ENCODE measurements around the gene BOLA1.
"Not testable (repeated sequence)": the region's sequence is repeated elsewhere in the genome, so short reads cannot be mapped to it uniquely, and the experiment has no call there.

BOLA1 gene

GRCh38 chr1:149928401-149928724 is 29.0 kb downstream of the BOLA1 start:
- no peak for DNase-seq

GRCh38 chr1:149929856-149930255 is 30.5 kb downstream of the BOLA1 start:
- DNase-seq = no peak

DNA sequence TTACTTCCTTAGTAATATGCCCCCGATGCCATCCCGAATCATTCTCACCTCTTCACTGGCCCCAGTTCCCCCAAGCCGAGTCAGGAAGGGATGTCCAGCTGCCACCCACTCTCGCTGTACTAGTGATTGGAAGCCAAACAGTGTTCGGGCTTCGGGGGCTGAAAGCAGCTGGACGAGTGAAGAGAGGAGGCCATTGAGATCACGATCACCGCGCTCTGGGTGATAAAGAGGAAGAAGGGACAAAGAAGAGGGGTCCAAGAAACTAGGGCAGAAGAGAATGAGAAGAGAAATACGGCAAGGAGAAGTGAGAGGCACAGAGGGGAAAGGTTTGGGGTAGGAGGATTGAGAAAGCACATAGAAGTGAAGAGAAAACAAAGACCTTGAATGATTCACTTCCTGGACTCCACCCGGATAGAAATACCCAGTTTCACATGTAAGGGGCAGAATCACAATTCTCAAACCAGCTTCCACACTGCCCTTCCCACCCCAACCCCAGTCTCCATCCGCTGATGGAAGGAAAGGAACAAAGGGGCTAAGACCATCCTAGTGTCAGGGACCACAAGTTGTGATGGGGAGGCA is 31.9 kb downstream of the BOLA1 start:
- DNase-seq = no peak

GRCh38 chr1:149932474-149932873 is 33.1 kb downstream of the BOLA1 start:
- DNase-seq = no peak

GRCh38 chr1:149933208-149933607 is 33.8 kb downstream of the BOLA1 start:
- DNase-seq = no peak

- DNase-seq = no peak
These were observed 35.0 kb downstream of the BOLA1 start for GRCh38 chr1:149934356-149934755.

DNA sequence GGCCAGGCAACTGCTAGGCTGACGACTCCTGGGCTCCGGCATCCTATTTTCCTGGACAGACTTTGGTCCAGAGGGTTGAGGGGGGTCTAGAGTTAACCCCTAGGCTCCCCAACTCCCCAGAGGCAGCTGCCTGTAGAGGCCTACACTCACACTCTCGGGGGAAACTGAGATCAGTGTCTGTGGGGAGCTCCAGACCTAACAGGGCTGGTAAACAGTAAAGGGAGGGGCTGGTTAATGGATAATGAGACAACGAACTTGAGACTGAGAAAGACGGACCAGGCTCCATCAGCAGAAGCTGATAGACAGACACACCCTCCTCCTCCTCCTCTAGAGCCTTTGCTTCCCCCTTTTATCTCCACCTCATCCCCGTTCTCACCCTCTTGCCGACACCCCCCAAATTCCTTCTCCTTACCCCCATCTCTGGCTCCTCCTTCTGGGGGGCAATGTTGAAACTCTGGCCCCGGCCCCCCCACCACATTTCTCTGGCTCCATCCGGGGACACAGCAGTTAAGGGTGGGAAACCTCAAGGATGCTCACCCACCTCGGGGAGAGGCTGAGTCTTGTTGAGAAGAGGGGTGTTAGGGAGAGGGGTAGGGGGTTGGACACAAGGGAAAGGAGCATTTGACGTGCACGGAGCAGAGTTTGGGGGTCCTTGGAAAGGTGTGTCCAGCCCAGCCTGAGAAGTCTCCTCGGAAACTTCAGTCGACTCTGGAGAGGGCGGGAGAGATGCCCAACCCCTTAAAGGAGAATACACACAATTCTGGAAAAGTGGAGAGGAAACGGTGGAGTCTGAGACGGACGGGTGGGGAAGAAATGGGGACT is 37.0 kb downstream of the BOLA1 start, which contains the start of gene MTMR11:
Gene MTMR11, minus strand, starts transcription at position 710 of the 822 bp plus-strand sequence. Its CDS starts 232 bp downstream, at position 478.
- DNase-seq = peak; percentile 57

- DNase-seq = peak; percentile 54
These were observed 37.8 kb downstream of the BOLA1 start for GRCh38 chr1:149936992-149937705.

- DNase-seq = no peak
These were observed 38.4 kb downstream of the BOLA1 start for GRCh38 chr1:149937759-149938158.

DNA sequence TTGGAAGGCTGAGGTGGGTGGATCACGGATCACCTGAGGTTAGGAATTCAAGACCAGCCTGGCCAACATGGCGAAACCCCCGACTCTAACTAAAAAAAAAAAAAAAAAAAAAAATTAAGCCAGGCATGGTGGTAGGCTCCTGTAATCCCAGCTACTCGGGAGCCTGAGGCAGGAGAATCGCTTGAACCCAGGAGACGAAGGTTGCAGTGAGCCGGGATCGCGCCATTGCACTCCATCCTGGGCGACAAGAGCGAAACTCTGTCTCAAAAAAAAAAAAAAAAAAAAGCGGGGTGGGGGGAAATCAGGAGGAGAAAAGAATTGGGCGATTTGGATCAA is 39.3 kb downstream of the BOLA1 start:
- not testable (repeated sequence) for DNase-seq

DNA sequence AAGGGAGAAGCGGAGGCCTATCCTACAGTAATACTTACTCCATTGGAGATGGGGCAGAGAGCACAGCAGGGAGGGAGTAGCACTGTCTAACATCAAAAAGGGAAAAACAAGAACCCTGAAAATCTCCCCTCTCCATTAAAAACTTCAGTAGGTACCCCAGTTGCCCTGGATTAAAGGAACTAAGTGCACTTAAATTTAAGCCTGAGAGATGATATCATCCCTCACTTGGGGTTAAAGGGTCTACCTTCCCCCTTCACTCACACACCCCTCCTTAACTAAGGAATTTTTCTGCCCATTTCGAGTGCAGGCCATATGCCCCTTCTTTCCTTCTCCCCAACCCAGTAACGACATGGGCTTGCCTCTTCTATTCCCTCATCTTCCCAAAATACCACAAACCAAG is 41.1 kb downstream of the BOLA1 start:
- DNase-seq = no peak

GRCh38 chr1:149942207-149942606 is 42.8 kb downstream of the BOLA1 start:
- peak; percentile 14 for DNase-seq

- DNase-seq = no peak
These were observed 43.5 kb downstream of the BOLA1 start for GRCh38 chr1:149942885-149943284.

GRCh38 chr1:149945206-149945605 is 45.8 kb downstream of the BOLA1 start:
- no peak for DNase-seq

DNA sequence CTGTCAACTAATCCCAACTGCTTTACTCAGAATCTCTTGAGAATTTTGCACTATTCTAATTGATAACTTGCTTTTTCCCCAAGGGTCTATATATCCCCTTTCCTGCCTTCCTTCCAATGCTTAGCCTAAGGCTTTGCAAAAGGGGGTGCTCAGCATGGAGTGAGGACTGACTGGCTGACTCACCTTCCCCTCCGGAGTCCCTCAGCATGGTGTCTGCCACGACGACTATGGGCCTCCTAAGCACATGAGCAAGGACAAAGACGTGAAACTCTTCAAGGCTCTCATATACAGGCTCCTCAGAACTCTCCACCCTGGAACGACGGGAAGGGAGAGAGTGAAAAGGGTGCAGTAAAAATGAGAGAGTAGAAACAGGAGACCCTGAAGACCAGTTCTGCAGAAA is 50.5 kb downstream of the BOLA1 start:
- DNase-seq = no peak

Measured in right kidney (tissue), 1 donor.